ENCODE results near the gene PIP5K1B. TPM values are rescaled to one million over a fixed set of nuclear protein-coding genes. Genes with fewer than 3 reads are reported as not detected.

The PIP5K1B gene
- total RNA-seq, 4 donors from 2014 or later: 1.2 to 2.6 (median 2.0) TPM

- Histone ChIP-seq H3K27me3 (no peaks in the 10 kb centered on the region), H3K36me3 (no peaks in the 10 kb centered on the region), H3K4me3 (no peak overlapping the region), H3K4me1 (peaks cover 0 to 2% of the 10 kb centered on the region in 2 donors), H3K27ac (no peak overlapping the region), H3K9me3 (no peaks in the 10 kb centered on the region)
- ATAC-seq (no peak), DNase-seq (no peak)
- TF ChIP-seq, protein P1, sequence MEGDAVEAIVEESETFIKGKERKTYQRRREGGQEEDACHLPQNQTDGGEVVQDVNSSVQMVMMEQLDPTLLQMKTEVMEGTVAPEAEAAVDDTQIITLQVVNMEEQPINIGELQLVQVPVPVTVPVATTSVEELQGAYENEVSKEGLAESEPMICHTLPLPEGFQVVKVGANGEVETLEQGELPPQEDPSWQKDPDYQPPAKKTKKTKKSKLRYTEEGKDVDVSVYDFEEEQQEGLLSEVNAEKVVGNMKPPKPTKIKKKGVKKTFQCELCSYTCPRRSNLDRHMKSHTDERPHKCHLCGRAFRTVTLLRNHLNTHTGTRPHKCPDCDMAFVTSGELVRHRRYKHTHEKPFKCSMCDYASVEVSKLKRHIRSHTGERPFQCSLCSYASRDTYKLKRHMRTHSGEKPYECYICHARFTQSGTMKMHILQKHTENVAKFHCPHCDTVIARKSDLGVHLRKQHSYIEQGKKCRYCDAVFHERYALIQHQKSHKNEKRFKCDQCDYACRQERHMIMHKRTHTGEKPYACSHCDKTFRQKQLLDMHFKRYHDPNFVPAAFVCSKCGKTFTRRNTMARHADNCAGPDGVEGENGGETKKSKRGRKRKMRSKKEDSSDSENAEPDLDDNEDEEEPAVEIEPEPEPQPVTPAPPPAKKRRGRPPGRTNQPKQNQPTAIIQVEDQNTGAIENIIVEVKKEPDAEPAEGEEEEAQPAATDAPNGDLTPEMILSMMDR (IDR thresholded peaks at IDR 0.05 in 4 of 5, conservative IDR thresholded peaks at IDR 0.05 in 1 of 5): no peak
- no peak for TF ChIP-seq POLR2A (IDR thresholded peaks at IDR 0.05)
- intact Hi-C loops (cut with DNase I; ENCODE audit: low total_unique reads): no loop called here
- in situ Hi-C loops (cut with MboI; ENCODE audit: low sequenced_read_pairs in 4 of 4): no loop called here
These were observed 193.9 kb downstream of the PIP5K1B start for GRCh38 chr9:68898781-68899439.

- no peak for ATAC-seq
- intact Hi-C loops (cut with DNase I; ENCODE audit: low total_unique reads) (no loop called here), in situ Hi-C loops (cut with MboI; ENCODE audit: low sequenced_read_pairs in 4 of 4) (no loop called here)
- TF ChIP-seq, protein P1 (IDR thresholded peaks at IDR 0.05 in 4 of 5, conservative IDR thresholded peaks at IDR 0.05 in 1 of 5): no peak
- no peak for TF ChIP-seq POLR2A (IDR thresholded peaks at IDR 0.05)
- no peaks in the 10 kb centered on the region for H3K36me3 ChIP-seq
- H3K4me1 ChIP-seq: no peaks in the 10 kb centered on the region
- no peak overlapping the region for H3K27ac ChIP-seq
- no peak overlapping the region for H3K4me3 ChIP-seq
- no peaks in the 10 kb centered on the region for H3K27me3 ChIP-seq
- H3K9me3 ChIP-seq: no peaks in the 10 kb centered on the region
- no peak for DNase-seq
These were observed 199.4 kb downstream of the PIP5K1B start for GRCh38 chr9:68904454-68904853.

DNA sequence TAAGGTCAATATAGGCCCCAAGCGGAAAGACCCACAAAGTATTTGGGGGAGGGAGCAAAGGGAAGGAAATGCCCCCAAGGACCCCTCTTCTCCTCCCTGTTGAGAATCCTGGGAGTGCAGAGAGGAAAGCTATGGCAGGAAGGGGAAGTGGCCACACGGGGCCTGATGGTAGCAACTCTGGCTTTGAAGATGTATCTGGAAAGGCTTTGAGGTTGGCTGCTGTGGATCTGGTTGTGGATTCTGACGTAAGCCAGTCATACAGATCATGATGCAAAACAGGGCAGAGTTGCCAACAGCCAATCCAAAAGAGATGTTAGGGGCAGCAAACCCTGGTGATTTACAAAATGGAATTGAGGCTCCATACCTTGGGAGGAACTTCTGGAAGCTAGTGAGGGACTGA, 200.1 kb downstream of the PIP5K1B start:
- in situ Hi-C loops (cut with MboI; ENCODE audit: low sequenced_read_pairs in 4 of 4): no loop called here
- intact Hi-C loops (cut with DNase I; ENCODE audit: low total_unique reads): no loop called here
- TF ChIP-seq, protein P1 (IDR thresholded peaks at IDR 0.05 in 4 of 5, conservative IDR thresholded peaks at IDR 0.05 in 1 of 5): no peak
- no peak for TF ChIP-seq POLR2A (IDR thresholded peaks at IDR 0.05)

GRCh38 chr9:68907910-68908309, 202.9 kb downstream of the PIP5K1B start:
- no peak for TF ChIP-seq POLR2A (IDR thresholded peaks at IDR 0.05)
- TF ChIP-seq, protein P1 (IDR thresholded peaks at IDR 0.05 in 4 of 5, conservative IDR thresholded peaks at IDR 0.05 in 1 of 5): no peak
- Histone ChIP-seq H3K9me3 (no peaks in the 10 kb centered on the region), H3K27ac (no peak overlapping the region), H3K4me3 (no peak overlapping the region), H3K4me1 (no peaks in the 10 kb centered on the region), H3K27me3 (no peaks in the 10 kb centered on the region), H3K36me3 (no peaks in the 10 kb centered on the region)
- in situ Hi-C loops (cut with MboI; ENCODE audit: low sequenced_read_pairs in 4 of 4) (no loop called here), intact Hi-C loops (cut with DNase I; ENCODE audit: low total_unique reads) (no loop called here)
- no peak for ATAC-seq
- no peak for DNase-seq

More for the DNA sequence above, 200.1 kb downstream of the PIP5K1B start:
- ATAC-seq: no peak
- no peaks in the 10 kb centered on the region for H3K9me3 ChIP-seq
- H3K4me1 ChIP-seq: no peaks in the 10 kb centered on the region
- H3K27ac ChIP-seq: no peak overlapping the region
- H3K4me3 ChIP-seq: no peak overlapping the region
- no peaks in the 10 kb centered on the region for H3K27me3 ChIP-seq
- no peaks in the 10 kb centered on the region for H3K36me3 ChIP-seq
- DNase-seq: no peak
